Smooth muscle cell (in vitro differentiated cells): ENCODE measurements around the gene CNIH3. TPM values are rescaled to one million over a fixed set of nuclear protein-coding genes. Genes with fewer than 3 reads are reported as not detected.
A peak's percentile ranks its signal among the peaks of the same experiment; 100 is the strongest.

ENCODE experiments used
- DNase-seq: peaks from one replicate; lab custom pipeline; 2025; ENCODE audit not compliant: unreplicated experiment; lab: John Stamatoyannopoulos, UW
- H2AFZ ChIP-seq: fragments of 200-600 bp; sonication (generic); 2 replicates; pipeline ENCODE4 v1.6.0; 2016; ENCODE audit warnings: antibody characterized with exemption, low read depth, mild to moderate bottlenecking
- H3F3A ChIP-seq: fragments of 200-600 bp; sonication (generic); 2 replicates; pipeline ENCODE4 v1.6.0; 2017; ENCODE audit warnings: antibody characterized with exemption, low read depth
- H3K27ac ChIP-seq: fragments of 200-600 bp; sonication (generic); 2 replicates; pipeline ENCODE4 v1.5.1; 2016; ENCODE audit warnings: low read depth, mild to moderate bottlenecking
- H3K27me3 ChIP-seq: fragments of 200-600 bp; sonication (generic); 2 replicates; pipeline ENCODE4 v1.6.1; 2016; ENCODE audit warnings: low read depth, mild to moderate bottlenecking
- H3K36me3 ChIP-seq: fragments of 200-600 bp; sonication (generic); 2 replicates; pipeline ENCODE4 v1.5.1; 2016; ENCODE audit warnings: low read depth
- H3K4me1 ChIP-seq: fragments of 200-600 bp; sonication (generic); 2 replicates; pipeline ENCODE4 v1.5.1; 2016; ENCODE audit warnings: low read depth
- H3K4me2 ChIP-seq: fragments of 200-600 bp; sonication (generic); 2 replicates; pipeline ENCODE4 v1.6.0; 2016; ENCODE audit warnings: mild to moderate bottlenecking
- H3K4me3 ChIP-seq: fragments of 200-600 bp; sonication (generic); 2 replicates; pipeline ENCODE4 v1.5.1; 2016; ENCODE audit warnings: mild to moderate bottlenecking
- H3K79me2 ChIP-seq: fragments of 200-600 bp; sonication (generic); 2 replicates; pipeline ENCODE4 v1.6.0; 2016; ENCODE audit warnings: low read depth, mild to moderate bottlenecking
- H3K9ac ChIP-seq: fragments of 200-600 bp; sonication (generic); 2 replicates; pipeline ENCODE4 v1.6.0; 2016; ENCODE audit warnings: low read depth
- H3K9me3 ChIP-seq: fragments of 200-600 bp; sonication (generic); replicated peaks from 2 replicates; pipeline ENCODE4 v1.5.1; 2016; ENCODE audit warnings: low read depth
- H4K20me1 ChIP-seq: fragments of 200-600 bp; sonication (generic); 2 replicates; pipeline ENCODE4 v1.6.0; 2016; ENCODE audit warnings: low read depth
- WGBS: methylation state at CpG from one replicate; pipeline ENCODE4 v1.1.7; 2016; ENCODE audit warnings: low lambda C conversion rate; 5-methylcytosine and 5-hydroxymethylcytosine counted together
- polyA plus RNA-seq: library from polyadenylated mRNA; unstranded; fragments of >200 nt; fragmentation: Nextera tagmentation; extraction: Ambion mirVana; gene quantifications from 2 replicates; pipeline ENCODE4 v1.2.1, GENCODE V29; 2016
- total RNA-seq: library from RNA; depleted of rRNA; stranded (reverse); fragments of >200 nt; gene quantifications from 2 replicates; pipeline ENCODE4 v1.2.3, GENCODE V29; 2014
- TF ChIP-seq, protein P1 (sequence below): fragments of 200-600 bp; sonication (generic); IDR thresholded peaks from 2 replicates; pipeline ENCODE4 v1.5.1; 2017; ENCODE audit warnings: borderline replicate concordance, mild to moderate bottlenecking, antibody characterized with exemption; ENCODE audit not compliant: insufficient read depth, poor library complexity, severe bottlenecking

Gene CNIH3
- total and polyA plus RNA-seq, 2 experiments from 2014 or later = 6.6 to 8.0 TPM

DNA sequence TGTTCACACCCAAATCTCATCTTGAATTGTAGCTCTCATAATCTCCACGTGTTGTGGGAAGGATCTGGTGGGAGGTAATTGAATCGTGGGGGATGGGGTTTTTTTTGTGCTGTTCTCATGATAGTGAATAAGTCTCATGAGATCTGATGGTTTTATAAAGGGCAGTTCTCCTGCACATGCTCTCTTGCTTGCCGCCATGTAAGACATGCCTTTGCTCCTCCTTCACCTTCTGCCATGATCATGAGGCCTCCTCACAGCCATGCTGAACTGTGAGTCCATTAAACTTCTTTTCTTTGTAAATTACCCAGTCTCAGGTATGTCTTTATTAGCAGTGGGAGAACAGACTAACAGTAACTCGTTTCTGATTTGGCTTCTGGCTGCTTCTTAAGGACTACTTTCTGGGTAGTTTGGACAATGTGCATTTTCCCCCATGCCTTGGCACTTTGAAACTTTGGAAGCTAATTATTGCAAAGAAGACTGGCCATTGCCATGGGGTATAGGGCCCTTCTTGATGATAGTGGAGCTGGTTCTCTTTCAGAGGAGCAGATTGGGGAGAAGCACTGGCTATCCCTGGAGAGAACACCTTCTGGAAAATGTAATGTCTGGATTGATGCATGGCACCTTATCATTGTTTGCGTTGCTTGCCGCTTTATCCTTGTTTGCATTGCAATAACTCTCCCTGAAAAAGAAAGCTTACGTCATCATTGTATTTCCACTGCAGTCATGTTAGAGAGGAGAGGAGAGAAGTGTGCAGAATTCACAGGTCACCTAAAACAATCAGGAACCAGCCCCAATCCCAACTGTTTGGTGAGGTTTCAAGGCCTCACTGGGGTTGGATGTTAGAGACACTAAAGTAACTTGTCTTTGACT is 5.9 kb downstream of the CNIH3 start:
- Histone ChIP-seq H3K27me3 (peaks cover 33% of the 10 kb centered on the region), H3K36me3 (no peaks in the 10 kb centered on the region), H3K9ac (no peak overlapping the region), H3K4me1 (peaks cover 9% of the 10 kb centered on the region), H3K9me3 (no peaks in the 10 kb centered on the region), H4K20me1 (no peaks in the 10 kb centered on the region), H3K4me3 (no peak overlapping the region), H2AFZ (no peak overlapping the region), H3K4me2 (no peak overlapping the region), H3K27ac (no peak overlapping the region), H3K79me2 (peaks cover 2% of the 10 kb centered on the region), H3F3A (no peaks in the 10 kb centered on the region)
- TF ChIP-seq, protein P1, sequence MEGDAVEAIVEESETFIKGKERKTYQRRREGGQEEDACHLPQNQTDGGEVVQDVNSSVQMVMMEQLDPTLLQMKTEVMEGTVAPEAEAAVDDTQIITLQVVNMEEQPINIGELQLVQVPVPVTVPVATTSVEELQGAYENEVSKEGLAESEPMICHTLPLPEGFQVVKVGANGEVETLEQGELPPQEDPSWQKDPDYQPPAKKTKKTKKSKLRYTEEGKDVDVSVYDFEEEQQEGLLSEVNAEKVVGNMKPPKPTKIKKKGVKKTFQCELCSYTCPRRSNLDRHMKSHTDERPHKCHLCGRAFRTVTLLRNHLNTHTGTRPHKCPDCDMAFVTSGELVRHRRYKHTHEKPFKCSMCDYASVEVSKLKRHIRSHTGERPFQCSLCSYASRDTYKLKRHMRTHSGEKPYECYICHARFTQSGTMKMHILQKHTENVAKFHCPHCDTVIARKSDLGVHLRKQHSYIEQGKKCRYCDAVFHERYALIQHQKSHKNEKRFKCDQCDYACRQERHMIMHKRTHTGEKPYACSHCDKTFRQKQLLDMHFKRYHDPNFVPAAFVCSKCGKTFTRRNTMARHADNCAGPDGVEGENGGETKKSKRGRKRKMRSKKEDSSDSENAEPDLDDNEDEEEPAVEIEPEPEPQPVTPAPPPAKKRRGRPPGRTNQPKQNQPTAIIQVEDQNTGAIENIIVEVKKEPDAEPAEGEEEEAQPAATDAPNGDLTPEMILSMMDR = no peak
- no peak for DNase-seq
- 94% methylated on average over 7 of the region's 7 CpGs for WGBS

DNA sequence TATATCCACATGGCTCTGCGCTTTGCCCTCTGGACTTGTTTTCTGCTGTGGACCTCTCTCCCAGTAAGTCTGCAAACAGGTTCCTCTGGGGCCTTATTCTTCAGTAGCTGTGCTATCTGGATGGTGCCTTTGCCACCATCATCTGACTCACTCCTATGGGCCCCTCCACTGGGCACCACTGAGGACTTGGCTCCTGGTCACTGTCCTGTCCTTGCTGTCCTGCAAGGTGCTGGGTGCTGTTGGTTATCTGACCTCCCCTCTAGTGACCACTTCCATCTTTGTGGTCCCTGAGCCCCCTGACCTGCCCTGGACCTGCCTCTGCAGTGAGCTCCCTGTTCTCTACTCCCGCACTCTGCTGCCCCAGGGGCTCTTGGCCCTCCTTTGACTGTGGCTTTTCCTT is 6.7 kb downstream of the CNIH3 start:
- H3F3A ChIP-seq = no peaks in the 10 kb centered on the region
- TF ChIP-seq, protein P1 = no peak
- H3K4me3 ChIP-seq = no peak overlapping the region
- H4K20me1 ChIP-seq = no peaks in the 10 kb centered on the region
- H3K79me2 ChIP-seq = peaks cover 2% of the 10 kb centered on the region
- H3K27me3 ChIP-seq = peaks cover 25% of the 10 kb centered on the region
- peak overlapping the region; percentile 56 for H3K4me2 ChIP-seq
- WGBS = 96% methylated on average over 2 of the region's 2 CpGs
- H3K9ac ChIP-seq = no peak overlapping the region
- H2AFZ ChIP-seq = no peak overlapping the region
- H3K4me1 ChIP-seq = peaks cover 6% of the 10 kb centered on the region
- no peaks in the 10 kb centered on the region for H3K9me3 ChIP-seq
- H3K36me3 ChIP-seq = no peaks in the 10 kb centered on the region
- no peak for DNase-seq
- H3K27ac ChIP-seq = peak overlapping the region; percentile 86

- TF ChIP-seq, protein P1 = no peak
- WGBS = 73% methylated on average over 5 of the region's 5 CpGs
- Histone ChIP-seq H4K20me1 (no peaks in the 10 kb centered on the region), H3K27me3 (peaks cover 20% of the 10 kb centered on the region), H3K9ac (peak overlapping the region; percentile 44), H3F3A (no peaks in the 10 kb centered on the region), H3K27ac (peak overlapping the region; percentile 86), H3K4me3 (no peak overlapping the region), H3K4me1 (peaks cover 6% of the 10 kb centered on the region), H3K9me3 (no peaks in the 10 kb centered on the region), H3K79me2 (no peaks in the 10 kb centered on the region), H3K4me2 (peak overlapping the region; percentile 56), H2AFZ (no peak overlapping the region), H3K36me3 (no peaks in the 10 kb centered on the region)
- DNase-seq = no peak
These were observed 7.2 kb downstream of the CNIH3 start for GRCh38 chr1:224623310-224623714.
